ENCODE data around the gene ACP6. TPM values are rescaled to one million over a fixed set of nuclear protein-coding genes. Genes with fewer than 3 reads are reported as not detected.

Gene ACP6
- polyA plus RNA-seq, 3 donors = 2.0 to 4.1 (median 2.1) TPM

DNA sequence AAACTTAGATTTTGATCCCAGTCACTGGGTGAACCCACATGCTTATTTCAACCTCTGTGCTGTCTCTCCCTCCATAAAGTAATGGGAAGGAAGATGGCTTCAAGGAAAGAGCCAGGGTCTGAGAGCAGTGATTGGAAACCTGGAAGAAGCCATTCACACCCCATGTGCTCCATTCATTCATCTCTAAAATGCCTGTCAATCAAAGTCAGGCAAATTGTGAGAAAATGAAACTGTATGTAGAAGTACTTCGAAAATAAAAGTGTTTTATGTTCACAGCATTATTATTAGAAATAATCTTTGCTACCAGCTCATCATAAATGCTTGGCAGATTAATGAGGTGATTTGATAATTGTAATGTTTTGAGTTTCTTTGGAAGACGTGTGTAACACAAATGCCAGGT is 61.0 kb downstream of the ACP6 start:
- no peak overlapping the region for H3K9ac ChIP-seq (ENCODE audit: insufficient read depth, low read length, poor library complexity, severe bottlenecking)
- H4K20me1 ChIP-seq (ENCODE audit: insufficient read depth, low read length) = no peaks in the 10 kb centered on the region
- H3K9me3 Mint-ChIP-seq = no peaks in the 10 kb centered on the region
- H2AFZ ChIP-seq (ENCODE audit: insufficient read depth, low read depth, low read length, poor library complexity, severe bottlenecking) = no peak overlapping the region
- intact Hi-C loops (cut with micrococcal nuclease) = no loop called here
- no peaks in the 10 kb centered on the region for H3K9me3 ChIP-seq (replicated peaks in 1 of 2; ENCODE audit: control insufficient read depth in 1 of 2, insufficient read depth in 1 of 2, low read length in 2 of 2)
- H3K27me3 ChIP-seq (ENCODE audit: control insufficient read depth in 2 of 2, insufficient read depth in 2 of 2, low read length in 2 of 2) = peaks cover 0 to 2% of the 10 kb centered on the region in 2 donors
- H3K4me1 ChIP-seq (ENCODE audit: control insufficient read depth in 1 of 2, insufficient read depth in 2 of 2, low read length in 2 of 2) = no peaks in the 10 kb centered on the region
- no peak overlapping the region for H3K27ac Mint-ChIP-seq
- no peaks in the 10 kb centered on the region for H3K4me1 Mint-ChIP-seq
- TF ChIP-seq, protein P1, sequence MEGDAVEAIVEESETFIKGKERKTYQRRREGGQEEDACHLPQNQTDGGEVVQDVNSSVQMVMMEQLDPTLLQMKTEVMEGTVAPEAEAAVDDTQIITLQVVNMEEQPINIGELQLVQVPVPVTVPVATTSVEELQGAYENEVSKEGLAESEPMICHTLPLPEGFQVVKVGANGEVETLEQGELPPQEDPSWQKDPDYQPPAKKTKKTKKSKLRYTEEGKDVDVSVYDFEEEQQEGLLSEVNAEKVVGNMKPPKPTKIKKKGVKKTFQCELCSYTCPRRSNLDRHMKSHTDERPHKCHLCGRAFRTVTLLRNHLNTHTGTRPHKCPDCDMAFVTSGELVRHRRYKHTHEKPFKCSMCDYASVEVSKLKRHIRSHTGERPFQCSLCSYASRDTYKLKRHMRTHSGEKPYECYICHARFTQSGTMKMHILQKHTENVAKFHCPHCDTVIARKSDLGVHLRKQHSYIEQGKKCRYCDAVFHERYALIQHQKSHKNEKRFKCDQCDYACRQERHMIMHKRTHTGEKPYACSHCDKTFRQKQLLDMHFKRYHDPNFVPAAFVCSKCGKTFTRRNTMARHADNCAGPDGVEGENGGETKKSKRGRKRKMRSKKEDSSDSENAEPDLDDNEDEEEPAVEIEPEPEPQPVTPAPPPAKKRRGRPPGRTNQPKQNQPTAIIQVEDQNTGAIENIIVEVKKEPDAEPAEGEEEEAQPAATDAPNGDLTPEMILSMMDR (IDR thresholded peaks at IDR 0.05) = no peak
- H3K79me2 ChIP-seq (ENCODE audit: insufficient read depth, low read length) = no peaks in the 10 kb centered on the region
- no peak for DNase-seq
- no peak overlapping the region for H3K27ac ChIP-seq (ENCODE audit: low read depth in 1 of 2, low read length in 2 of 2)
- WGBS (ENCODE audit: insufficient coverage) = no CpG with 5 or more reads among the region's 2 CpGs
- no peak overlapping the region for H3K4me3 ChIP-seq (replicated peaks in 1 of 3; ENCODE audit: low read depth in 2 of 3, low read length in 3 of 3)
- H3K36me3 Mint-ChIP-seq = peaks cover 3 to 7% of the 10 kb centered on the region in 2 donors
- no peak overlapping the region for H3K4me3 Mint-ChIP-seq
- H3K36me3 ChIP-seq (replicated peaks in 1 of 2; ENCODE audit: control insufficient read depth in 1 of 2, insufficient read depth in 2 of 2, low read length in 2 of 2) = no peaks in the 10 kb centered on the region
- no peak overlapping the region for H3K4me2 ChIP-seq (replicated peaks; ENCODE audit: extremely low read depth, low read length, poor library complexity, severe bottlenecking)
- peaks cover 2 to 9% (median 2%) of the 10 kb centered on the region in 3 donors for H3K27me3 Mint-ChIP-seq (ENCODE audit: low read depth in 3 of 3)

DNA sequence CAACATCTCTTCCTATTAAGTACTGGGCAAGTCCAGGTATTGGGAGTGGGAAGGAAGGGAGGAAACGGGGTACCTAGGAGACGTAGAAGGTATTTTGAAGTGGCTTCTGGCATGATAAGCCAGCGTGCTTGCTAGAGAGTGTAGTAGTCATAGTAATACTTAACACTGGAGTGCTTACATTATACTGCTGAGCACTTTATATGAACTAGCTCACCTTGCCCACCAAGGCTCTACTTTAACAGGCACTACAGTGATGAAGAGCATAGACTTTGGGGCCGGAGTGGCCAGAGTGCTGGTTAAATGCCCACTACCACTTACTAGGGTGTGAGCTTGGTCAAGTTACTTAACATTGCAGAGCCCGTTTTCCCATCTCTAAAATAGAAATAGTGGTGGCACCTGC is 61.7 kb downstream of the ACP6 start:
- H3K36me3 Mint-ChIP-seq = peaks cover 3 to 7% of the 10 kb centered on the region in 2 donors
- H3K36me3 ChIP-seq (replicated peaks in 1 of 2; ENCODE audit: control insufficient read depth in 1 of 2, insufficient read depth in 2 of 2, low read length in 2 of 2) = no peaks in the 10 kb centered on the region
- intact Hi-C loops (cut with micrococcal nuclease) = no loop called here

More for the DNA sequence above, 61.7 kb downstream of the ACP6 start:
- no peak overlapping the region for H3K4me2 ChIP-seq (replicated peaks; ENCODE audit: extremely low read depth, low read length, poor library complexity, severe bottlenecking)
- H2AFZ ChIP-seq (ENCODE audit: insufficient read depth, low read depth, low read length, poor library complexity, severe bottlenecking) = no peak overlapping the region
- H4K20me1 ChIP-seq (ENCODE audit: insufficient read depth, low read length) = no peaks in the 10 kb centered on the region
- no peaks in the 10 kb centered on the region for H3K9me3 ChIP-seq (replicated peaks in 1 of 2; ENCODE audit: control insufficient read depth in 1 of 2, insufficient read depth in 1 of 2, low read length in 2 of 2)
- peaks cover 2 to 9% (median 3%) of the 10 kb centered on the region in 3 donors for H3K27me3 Mint-ChIP-seq (ENCODE audit: low read depth in 3 of 3)
- H3K4me3 ChIP-seq (replicated peaks in 1 of 3; ENCODE audit: low read depth in 2 of 3, low read length in 3 of 3) = no peak overlapping the region
- H3K27ac ChIP-seq (ENCODE audit: low read depth in 1 of 2, low read length in 2 of 2) = no peak overlapping the region
- no peak for DNase-seq
- H3K9me3 Mint-ChIP-seq = peaks cover 0 to 1% (median 0%) of the 10 kb centered on the region in 7 donors
- H3K27me3 ChIP-seq (ENCODE audit: control insufficient read depth in 2 of 2, insufficient read depth in 2 of 2, low read length in 2 of 2) = peaks cover 0 to 2% of the 10 kb centered on the region in 2 donors
- 92% methylated on average over 2 of the region's 5 CpGs for WGBS (ENCODE audit: insufficient coverage)
- H3K4me1 ChIP-seq (ENCODE audit: control insufficient read depth in 1 of 2, insufficient read depth in 2 of 2, low read length in 2 of 2) = no peaks in the 10 kb centered on the region
- H3K27ac Mint-ChIP-seq = no peak overlapping the region
- no peaks in the 10 kb centered on the region for H3K79me2 ChIP-seq (ENCODE audit: insufficient read depth, low read length)
- no peak overlapping the region for H3K4me3 Mint-ChIP-seq
- no peaks in the 10 kb centered on the region for H3K4me1 Mint-ChIP-seq
- H3K9ac ChIP-seq (ENCODE audit: insufficient read depth, low read length, poor library complexity, severe bottlenecking) = no peak overlapping the region
- TF ChIP-seq, protein P1 (IDR thresholded peaks at IDR 0.05) = no peak
